GM19240 (cell line): ENCODE data around the gene CBX8.

Experiments
- DNase-seq: peaks from one replicate; pipeline ENCODE4 v3.0.0; 2011; ENCODE audit warnings: low spot score; ENCODE audit not compliant: insufficient read length

The CBX8 gene

DNA sequence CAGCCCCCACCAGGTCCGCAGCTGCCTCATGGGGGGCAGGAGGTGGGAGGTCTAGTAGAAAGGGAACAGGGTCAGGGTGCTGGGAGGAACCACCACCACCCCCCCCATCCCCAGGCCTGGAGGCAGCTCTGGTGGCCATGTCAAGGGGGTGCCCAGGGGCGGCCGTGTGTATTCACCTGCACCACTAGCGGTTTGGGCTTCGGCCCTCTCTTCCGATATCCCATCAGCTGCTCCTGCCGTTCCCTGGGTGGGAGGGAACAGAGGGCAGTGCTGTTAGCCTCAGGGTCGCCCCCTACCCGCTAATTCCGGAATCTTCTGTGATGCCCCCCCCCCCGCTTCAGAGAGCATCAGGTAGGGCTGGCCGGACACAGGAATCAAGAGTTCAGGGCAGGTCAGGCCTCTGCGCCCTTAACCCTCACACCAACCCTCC lies 38.6 kb upstream of the CBX8 start:
- DNase-seq, result no peak

DNA sequence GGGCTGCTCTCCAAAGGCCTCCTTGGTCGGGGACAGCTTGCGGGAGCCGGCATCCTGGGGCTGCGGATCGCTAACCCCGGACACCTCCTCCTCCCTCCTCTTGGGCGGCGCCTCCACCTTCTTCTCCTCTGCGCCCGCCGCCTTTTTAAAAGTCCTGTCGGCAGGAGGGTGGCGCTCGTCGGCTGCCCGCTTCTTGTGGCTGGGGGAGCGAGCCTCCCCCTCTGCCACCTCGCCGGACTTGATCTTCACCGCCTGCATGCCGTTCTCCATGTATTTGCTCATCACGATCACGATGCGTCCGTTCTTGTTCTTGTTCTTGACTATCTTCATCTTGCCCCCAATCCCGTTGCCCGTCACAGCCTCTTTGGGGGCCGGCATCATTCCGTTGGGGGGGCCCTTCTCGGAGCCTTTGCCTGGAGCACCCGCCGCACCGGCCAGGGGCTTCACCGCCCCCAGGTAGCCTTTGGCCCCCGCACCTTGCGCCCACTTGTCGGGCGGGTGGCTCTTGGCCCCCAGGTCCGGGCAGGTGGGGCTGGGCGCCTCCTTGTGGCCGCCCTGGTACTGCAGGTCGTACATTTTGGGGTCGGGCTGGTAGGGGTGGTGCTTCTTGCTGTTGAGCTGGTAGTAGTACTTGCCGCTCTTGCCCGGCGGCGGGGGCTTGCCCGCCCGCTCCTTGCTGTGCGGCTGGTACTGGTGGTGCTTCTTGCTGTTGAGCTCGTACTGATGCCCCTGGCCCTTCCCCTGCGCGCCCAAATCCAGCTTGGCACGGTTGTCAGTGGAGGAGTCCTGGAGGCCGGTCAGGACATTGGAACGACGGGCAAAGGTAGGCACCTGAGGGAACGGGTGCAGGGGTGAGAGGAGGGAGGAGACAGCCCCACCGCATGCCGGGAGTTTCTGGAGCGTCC lies 37.9 kb upstream of the CBX8 start:
- DNase-seq, result no peak

DNA sequence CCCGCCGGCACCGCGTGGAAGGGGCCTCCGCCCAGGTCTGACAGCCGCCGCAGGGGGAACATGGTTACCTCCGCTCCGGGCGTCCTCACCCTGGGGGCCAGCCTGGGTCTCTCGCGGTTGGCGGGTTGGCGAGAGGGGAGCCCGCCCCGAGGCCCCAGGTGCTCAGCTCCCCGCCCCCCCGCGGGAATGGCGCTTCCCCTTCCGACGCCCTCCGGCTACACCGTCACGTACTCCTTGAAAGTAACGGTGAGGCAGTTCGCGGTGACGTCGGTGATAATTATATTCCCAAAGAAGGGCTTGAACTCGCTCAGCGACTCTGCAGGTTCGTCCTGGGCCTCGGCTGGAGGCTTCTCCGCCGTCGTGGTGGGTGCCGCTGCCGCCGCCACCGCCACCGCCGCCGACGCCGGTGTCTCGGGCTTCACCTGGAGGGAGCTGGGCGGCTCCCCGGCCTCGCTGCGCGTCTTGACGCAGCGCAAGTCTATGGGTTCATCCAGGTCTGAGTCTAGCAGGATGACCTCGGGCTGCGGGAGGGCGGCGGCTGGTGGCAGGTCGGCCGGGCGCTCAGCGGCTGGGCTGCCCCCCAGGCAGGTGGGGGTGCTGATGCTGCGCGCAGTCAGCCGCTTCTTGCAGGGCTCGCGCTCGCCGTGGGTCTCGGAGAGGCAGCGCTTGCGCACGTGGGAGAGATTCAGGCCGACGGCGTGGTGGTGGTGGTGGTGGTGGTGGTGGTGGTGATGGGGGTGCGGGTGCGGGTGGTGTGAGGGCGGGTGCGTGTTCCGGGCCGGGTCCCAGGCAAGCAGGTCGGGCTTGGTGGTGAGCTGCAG lies 37.1 kb upstream of the CBX8 start:
- no peak for DNase-seq

DNA sequence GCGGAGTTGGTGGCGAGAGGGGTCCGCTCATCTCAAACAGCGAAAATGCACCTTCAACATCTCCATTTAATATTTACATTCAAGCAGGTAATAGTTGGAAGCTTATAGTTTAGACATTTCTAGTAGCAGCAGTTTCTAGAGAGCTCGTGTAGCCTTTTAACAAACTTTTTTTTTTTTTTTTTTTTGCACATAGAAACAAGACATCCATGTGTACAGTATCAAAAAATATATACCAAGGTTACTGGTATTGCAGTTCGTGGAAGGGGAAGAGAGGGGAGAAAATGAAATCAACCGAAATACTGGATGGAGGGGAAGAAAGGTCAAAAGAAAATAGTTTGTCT lies 36.2 kb upstream of the CBX8 start:
- no peak for DNase-seq

DNA sequence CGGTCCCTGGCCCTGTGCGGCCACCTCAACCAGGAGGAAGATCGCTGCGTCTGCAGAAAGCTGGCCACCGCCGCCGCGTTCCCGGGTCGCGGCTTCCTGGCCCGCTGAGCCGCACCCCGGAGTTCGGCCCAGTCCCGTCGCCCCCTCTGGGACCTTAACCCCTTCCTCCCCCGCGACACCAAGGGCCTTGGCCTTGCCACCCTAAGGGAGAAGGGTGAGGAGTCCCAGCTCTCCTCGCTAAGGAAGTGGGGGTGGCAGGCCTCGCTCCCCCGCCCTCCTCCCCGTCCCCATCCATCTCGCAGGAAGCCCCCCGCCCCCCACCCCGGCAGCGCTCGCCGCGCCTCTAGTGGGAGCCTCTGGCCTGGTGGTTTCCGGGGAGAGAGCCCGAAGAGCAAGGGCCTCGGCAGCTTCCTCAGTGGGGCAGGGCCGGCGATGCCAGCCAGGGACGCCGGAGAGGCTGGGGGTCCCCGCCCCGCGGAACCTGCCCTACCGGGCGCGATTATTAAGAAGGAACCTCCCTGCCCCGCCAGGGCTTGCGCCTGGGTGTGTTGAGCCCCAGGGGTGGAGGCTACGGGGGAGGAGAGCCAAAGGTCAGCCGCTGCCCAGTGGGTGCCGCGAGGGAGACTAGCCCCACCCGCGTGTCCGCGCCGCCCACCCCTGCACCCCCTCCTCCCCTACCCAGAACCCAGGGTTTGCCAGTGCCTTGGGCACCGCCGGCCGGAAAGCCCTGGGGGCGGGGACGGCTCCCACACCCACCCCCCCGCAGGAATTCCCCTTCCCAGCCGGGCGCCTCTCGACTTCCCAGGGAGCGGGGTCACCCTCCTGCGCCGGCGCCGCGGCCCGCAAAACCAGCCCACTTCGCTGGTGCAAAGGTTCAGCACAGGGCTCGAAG lies 35.6 kb upstream of the CBX8 start:
- DNase-seq, result no peak

- DNase-seq, result no peak
Measured at GRCh38 chr17:79831265-79832217, 34.7 kb upstream of the CBX8 start.

DNA sequence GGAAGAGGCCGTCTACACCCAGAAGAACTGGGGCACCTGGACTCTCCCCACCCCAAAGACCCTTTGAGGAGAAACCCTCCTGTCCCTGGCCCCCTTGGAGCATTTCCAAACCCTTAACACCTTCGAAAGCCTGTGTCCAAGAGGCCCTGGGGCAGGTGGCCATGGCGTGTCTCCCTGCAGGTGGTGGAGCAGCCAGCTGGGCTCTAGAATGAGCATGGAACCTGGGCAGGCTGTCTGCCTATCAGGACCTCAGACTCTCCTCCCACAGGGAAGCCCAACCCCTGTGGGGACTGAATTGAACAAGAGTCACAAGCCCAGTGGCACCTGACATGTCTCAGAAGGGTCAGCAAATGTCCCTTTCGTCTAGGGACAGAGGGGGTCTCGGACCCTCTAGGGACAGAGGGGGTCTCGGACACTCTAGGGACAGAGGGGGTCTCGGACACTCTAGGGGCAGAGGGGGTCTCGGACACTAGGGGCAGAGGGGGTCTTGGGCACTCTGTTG lies 33.9 kb upstream of the CBX8 start:
- no peak for DNase-seq

GRCh38 chr17:79830303-79830702 lies 33.4 kb upstream of the CBX8 start:
- no peak for DNase-seq

DNA sequence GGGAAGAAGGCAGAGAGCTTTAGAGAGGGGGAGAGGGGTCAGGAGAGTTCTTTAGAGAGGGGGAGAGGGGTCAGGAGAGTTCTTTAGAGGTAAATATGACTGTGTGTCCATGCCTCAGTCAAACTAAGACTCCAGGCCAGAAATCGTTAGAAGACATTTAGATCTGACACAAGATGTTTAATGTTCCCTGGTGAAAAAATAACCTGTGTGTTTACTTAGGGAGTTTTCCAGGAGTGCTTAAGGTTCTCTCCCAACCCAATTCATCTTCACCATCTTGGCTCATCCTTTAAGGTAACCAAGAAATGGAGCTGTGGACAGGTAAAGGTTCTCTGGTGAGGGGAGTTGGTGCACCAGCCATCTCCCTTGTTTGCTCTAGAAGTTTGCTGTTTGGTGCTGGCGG lies 32.6 kb upstream of the CBX8 start:
- DNase-seq, result no peak

DNA sequence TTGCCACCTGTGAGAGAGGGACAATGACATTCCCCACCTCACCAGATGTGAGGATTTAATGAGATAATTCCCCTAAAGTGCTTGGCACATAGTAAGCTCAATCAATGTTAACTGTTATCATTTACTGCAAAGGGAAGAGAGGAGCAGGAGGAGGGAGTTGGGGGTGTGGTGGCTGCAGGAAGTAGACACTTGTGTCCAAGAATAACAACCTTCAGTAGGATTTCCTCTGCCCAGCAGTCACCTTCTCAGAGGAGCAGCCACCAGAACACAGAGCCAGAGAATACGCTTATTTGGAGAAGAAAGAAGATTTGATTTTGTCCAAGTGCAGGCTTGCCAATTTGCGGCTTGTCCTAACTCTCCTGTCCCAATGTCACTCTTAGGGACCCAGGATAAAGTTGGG lies 32.1 kb upstream of the CBX8 start:
- no peak for DNase-seq

DNA sequence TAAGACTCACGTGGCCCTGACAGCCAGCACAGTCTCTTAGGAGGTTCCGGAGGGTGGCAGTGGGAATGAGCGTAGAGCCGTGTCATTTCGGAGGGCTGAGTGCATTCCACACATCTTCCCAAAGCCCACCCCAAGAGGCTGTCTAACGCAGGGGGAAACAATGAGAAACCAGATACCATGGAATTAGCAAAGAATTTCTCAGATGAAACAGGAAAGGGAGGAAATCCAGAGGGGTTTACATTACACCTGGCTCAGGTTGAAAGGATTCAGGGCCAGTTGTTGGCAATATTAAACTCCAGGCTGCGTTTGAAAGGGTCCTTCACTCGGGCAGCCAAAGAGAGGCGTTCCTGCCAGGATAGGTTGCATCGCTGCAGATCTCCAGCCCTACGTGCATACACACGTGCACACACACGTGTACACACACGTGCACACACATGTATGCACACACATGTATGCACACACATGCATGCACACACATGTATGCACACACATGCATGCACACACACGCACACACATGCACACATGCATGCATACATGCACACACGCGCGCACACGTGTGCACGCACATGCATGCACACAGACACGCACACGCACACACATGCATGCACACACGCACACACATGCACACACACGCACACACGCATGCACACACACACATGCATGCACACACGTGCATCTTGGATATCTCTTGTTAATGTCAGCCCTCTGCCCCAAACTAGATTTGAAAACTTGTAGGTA lies 30.1 kb upstream of the CBX8 start:
- no peak for DNase-seq

- no peak for DNase-seq
Measured at GRCh38 chr17:79826204-79826680, 29.4 kb upstream of the CBX8 start.

DNA sequence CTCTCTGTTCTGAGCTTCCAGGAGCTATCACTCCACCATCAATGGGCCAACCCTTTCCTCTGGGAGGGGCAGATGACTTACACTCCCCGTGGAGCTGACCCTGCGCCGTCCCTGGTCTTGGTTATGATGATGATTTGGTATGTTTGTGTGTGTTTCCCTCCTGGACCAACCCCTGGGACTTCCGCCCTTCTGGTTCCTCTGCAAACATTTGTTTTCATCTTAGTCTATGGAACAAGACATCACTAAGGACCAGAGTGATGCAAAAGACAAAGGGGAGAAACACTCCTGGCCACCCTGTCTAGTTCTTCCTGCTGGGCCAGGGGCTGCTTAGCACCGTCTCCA lies 28.7 kb upstream of the CBX8 start:
- no peak for DNase-seq

DNA sequence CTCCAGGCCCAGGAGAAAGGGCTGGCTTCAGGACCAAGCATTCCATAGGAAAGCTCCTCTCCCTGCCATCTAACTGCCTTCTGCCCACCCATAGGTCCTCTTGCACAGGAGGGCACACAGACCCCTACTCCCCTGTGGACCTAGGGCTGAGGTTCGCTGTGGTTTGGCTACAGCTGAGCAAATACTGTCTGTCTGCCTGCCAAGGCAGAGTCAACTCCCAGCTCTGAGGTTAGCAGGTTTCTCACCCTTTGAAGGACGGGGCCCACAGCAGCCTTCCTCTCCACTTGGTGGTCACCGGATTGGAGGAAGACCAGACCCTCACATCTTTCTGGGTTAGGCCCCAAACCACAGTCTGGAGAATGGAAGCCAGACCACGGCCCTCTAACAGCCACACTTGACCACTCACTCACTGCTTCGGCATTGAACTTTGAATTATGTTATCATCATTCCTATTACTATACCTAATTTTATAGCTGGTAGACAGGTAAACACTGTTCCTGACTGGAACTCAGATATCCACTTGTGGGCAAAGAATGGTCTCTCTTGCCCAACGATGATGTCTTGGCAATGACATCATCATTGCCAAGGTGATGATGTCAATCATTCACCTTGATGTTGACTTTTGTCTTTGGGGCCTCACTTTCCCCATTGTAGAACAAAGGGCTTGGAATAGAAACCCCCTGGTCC lies 28.2 kb upstream of the CBX8 start:
- DNase-seq, result no peak

GRCh38 chr17:79824234-79824633 lies 27.4 kb upstream of the CBX8 start:
- DNase-seq, result no peak

DNA sequence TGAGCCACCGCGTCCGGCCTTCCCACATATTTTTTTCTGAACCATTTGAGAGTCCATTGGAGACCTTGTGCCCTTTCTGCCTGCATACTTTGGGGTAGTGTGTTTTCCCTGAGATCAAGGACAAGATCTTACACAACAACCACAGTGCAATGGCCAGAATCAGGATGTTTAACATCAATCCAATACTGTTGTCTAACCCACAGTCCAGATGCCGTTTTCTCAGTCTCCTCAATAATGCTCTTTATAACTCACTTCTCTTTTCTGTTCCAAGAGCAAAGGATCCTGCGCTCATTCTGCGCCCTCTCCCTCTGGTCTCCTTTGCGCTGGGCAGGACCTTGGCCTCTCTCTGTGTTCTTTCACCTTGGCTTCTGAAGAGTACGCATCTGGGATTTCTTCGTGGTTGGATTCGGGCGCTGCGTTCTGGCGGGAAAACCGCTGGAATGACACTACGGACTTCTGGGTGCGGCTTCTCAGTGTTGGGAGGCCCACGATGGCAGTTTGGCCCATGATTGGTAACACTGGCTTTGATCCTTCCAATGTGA lies 25.8 kb upstream of the CBX8 start:
- DNase-seq, result no peak

- no peak for DNase-seq
Measured at GRCh38 chr17:79821331-79822095, 24.6 kb upstream of the CBX8 start.

- DNase-seq, result no peak
Measured at GRCh38 chr17:79820959-79821330, 24.1 kb upstream of the CBX8 start.
